HepG2 (cell line): ENCODE measurements around the gene RNU4-1. TPM values are rescaled to one million over a fixed set of nuclear protein-coding genes. Genes with fewer than 3 reads are reported as not detected.

Source experiments
- CCAR2 ChIP-seq: fragments of 200-400 bp; formaldehyde crosslinking; optimal IDR thresholded peaks from 2 replicates; pipeline ENCODE3; 2018; ENCODE audit warnings: low read depth, mild to moderate bottlenecking, low read length, moderate library complexity
- DRAP1 ChIP-seq: IDR thresholded peaks from 2 replicates; pipeline ENCODE4 v1.6.1; 2016; ENCODE audit warnings: missing genetic modification reagents, missing compliant biosample characterization
- KAT8 ChIP-seq: IDR thresholded peaks from 2 replicates; pipeline ENCODE4 v1.6.1; 2016; ENCODE audit warnings: missing genetic modification reagents, missing compliant biosample characterization
- NFE2L1 ChIP-seq: sonication (generic); formaldehyde crosslinking; IDR thresholded peaks from 2 replicates; pipeline ENCODE4 v1.4.0; 2020; ENCODE audit warnings: missing genetic modification reagents, mild to moderate bottlenecking, borderline replicate concordance
- REPIN1 ChIP-seq: sonication (generic); formaldehyde crosslinking; IDR thresholded peaks from 2 replicates; pipeline ENCODE4 v1.8.0; 2022; ENCODE audit warnings: missing genetic modification reagents, low read depth, mild to moderate bottlenecking, borderline replicate concordance
- REST ChIP-seq, 2 experiments: IDR thresholded peaks; 2 replicates each; pipeline ENCODE4 v1.6.1; 2011 to 2012; ENCODE audit warnings: low read length in 2 of 2, borderline replicate concordance in 1 of 2, low read depth in 1 of 2, mild to moderate bottlenecking in 1 of 2, moderate library complexity in 1 of 2
- SMAD1 ChIP-seq: sonication (generic); formaldehyde crosslinking; IDR thresholded peaks from 2 replicates; pipeline ENCODE4 v1.4.0; 2020; ENCODE audit warnings: missing genetic modification reagents, low read depth, mild to moderate bottlenecking, borderline replicate concordance
- SNAPC2 ChIP-seq: sonication (generic); formaldehyde crosslinking; IDR thresholded peaks from 2 replicates; pipeline ENCODE4 v1.8.1; 2022; ENCODE audit warnings: mild to moderate bottlenecking, missing genetic modification reagents
- TAF15 ChIP-seq: fragments of 200-400 bp; formaldehyde crosslinking; IDR thresholded peaks from one replicate; pipeline ENCODE4 v1.6.1; 2018; ENCODE audit warnings: mild to moderate bottlenecking, low read depth, low read length; ENCODE audit not compliant: poor library complexity, severe bottlenecking
- TFE3 ChIP-seq: IDR thresholded peaks from 2 replicates; pipeline ENCODE4 v1.6.1; 2016
- ZBTB49 ChIP-seq: sonication (generic); formaldehyde crosslinking; IDR thresholded peaks from 2 replicates; pipeline ENCODE4 v1.4.0; 2020; ENCODE audit warnings: missing genetic modification reagents, borderline replicate concordance
- ZNF235 ChIP-seq: sonication (generic); formaldehyde crosslinking; IDR thresholded peaks from 2 replicates; pipeline ENCODE4 v1.8.1; 2023; ENCODE audit warnings: mild to moderate bottlenecking, missing genetic modification reagents, borderline replicate concordance
- ZNF367 ChIP-seq: sonication (generic); formaldehyde crosslinking; IDR thresholded peaks from 2 replicates; pipeline ENCODE4 v1.4.0; 2020; ENCODE audit warnings: missing genetic modification reagents, borderline replicate concordance
- ZNF513 ChIP-seq: sonication (generic); formaldehyde crosslinking; conservative IDR thresholded peaks from 2 replicates; pipeline ENCODE4 v1.5.0; 2020; ENCODE audit warnings: missing genetic modification reagents
- ZNF678 ChIP-seq: sonication (generic); formaldehyde crosslinking; IDR thresholded peaks from 2 replicates; pipeline ENCODE4 v1.4.0; 2020; ENCODE audit warnings: mild to moderate bottlenecking, missing genetic modification reagents
- ZNF747 ChIP-seq: sonication (generic); formaldehyde crosslinking; IDR thresholded peaks from 2 replicates; pipeline ENCODE4 v1.8.1; 2023; ENCODE audit warnings: missing genetic modification reagents, mild to moderate bottlenecking, borderline replicate concordance
- ZSCAN21 ChIP-seq: sonication (generic); formaldehyde crosslinking; IDR thresholded peaks from 2 replicates; pipeline ENCODE4 v1.8.0; 2022; ENCODE audit warnings: mild to moderate bottlenecking, missing genetic modification reagents, moderate library complexity, borderline replicate concordance
- polyA plus RNA-seq, 8 experiments: library from polyadenylated mRNA; depleted of rRNA in 3 of 8; stranded (reverse) in 7 of 8; unstranded in 1 of 8; fragments of >200 nt; fragmentation: Illumina TruSeq in 4 of 8; extraction: Trizol in 4 of 8; gene quantifications; 2 replicates each; pipeline versions ENCODE4 v1.2.1 to v1.2.3, GENCODE V29; 2011 to 2016; ENCODE audit warnings: low read depth in 4 of 8, missing spikeins in 1 of 8, mixed read lengths in 1 of 8; ENCODE audit not compliant: insufficient read depth in 1 of 8
- total RNA-seq, 5 experiments: library from RNA; depleted of rRNA; stranded (reverse); fragments of >200 nt; fragmentation: Illumina TruSeq; extraction: Trizol; gene quantifications; 2 replicates each; pipeline ENCODE4 v1.2.3, GENCODE V29; 2016; ENCODE audit warnings: low read depth in 1 of 5

RNU4-1 gene
- total and polyA plus RNA-seq, 2 of the 13 experiments (the other 11 are each of a cell fraction or from before 2014, with no cell fraction given), result 7,407 TPM; not detected in 1

GRCh38 chr12:120292661-120293531 lies at the start of gene RNU4-1 (continued):
- TF ChIP-seq ZNF367 (CRISPR knock-in tag) (0 out of 2 replicates have a peak, but pooled peaks have one; percentile 51), ZNF235 (CRISPR knock-in tag) (no peak), ZSCAN21 (CRISPR knock-in tag) (no peak), ZNF678 (CRISPR knock-in tag) (no peak), ZNF747 (CRISPR knock-in tag) (peak; percentile 71), KAT8 (CRISPR knock-in tag) (peak; percentile 82), ZNF513 (CRISPR knock-in tag) (0 out of 2 replicates have a peak, but pooled peaks have one; percentile 60), TFE3 (CRISPR knock-in tag) (0 out of 2 replicates have a peak, but pooled peaks have one; percentile 69), ZBTB49 (CRISPR knock-in tag) (no peak), CCAR2 (no peak), SMAD1 (CRISPR knock-in tag) (no peak), DRAP1 (CRISPR knock-in tag) (peak; percentile 100), REST (IDR thresholded peaks at IDR 0.05; ENCODE audit: borderline replicate concordance in 1 of 2, low read depth in 1 of 2, low read length in 2 of 2) (no peak; a peak in 1 of 4 replicates), SNAPC2 (CRISPR knock-in tag) (peak; percentile 100), REPIN1 (CRISPR knock-in tag) (peak; percentile 82; the same call in 1 of the 2 replicates), NFE2L1 (CRISPR knock-in tag) (no peak), TAF15 (no peak)
